A549 (cell line): ENCODE measurements around the gene SUN1.

ENCODE experiments used
- CHD2 ChIP-seq: fragments of 150-350 bp; IDR thresholded peaks from 2 replicates; pipeline ENCODE4 v1.6.1; 2014; ENCODE audit warnings: low read length; ENCODE audit not compliant: partially characterized antibody
- CTCF ChIP-seq: fragments of >200 bp; sonication (Bioruptor Twin); formaldehyde crosslinking; IDR thresholded peaks from 3 replicates; pipeline ENCODE4 v1.5.1; 2016
- EP300 ChIP-seq, 2 experiments: fragments of >200 bp; sonication (Bioruptor Twin); formaldehyde crosslinking; IDR thresholded peaks; 2 replicates in 1 of 2; 3 replicates in 1 of 2; pipeline ENCODE4 v1.6.1; 2016 to 2017
- ESRRA ChIP-seq: fragments of 150-350 bp; IDR thresholded peaks from 2 replicates; pipeline ENCODE4 v1.6.1; 2014; ENCODE audit warnings: mild to moderate bottlenecking, low read length, borderline replicate concordance
- JUNB ChIP-seq: fragments of >200 bp; sonication (Bioruptor Twin); formaldehyde crosslinking; IDR thresholded peaks from 2 replicates; pipeline ENCODE4 v1.6.1; 2016
- PBX3 ChIP-seq: IDR thresholded peaks from 2 replicates; pipeline ENCODE4 v1.6.1; 2012
- POLR2A ChIP-seq: IDR thresholded peaks from 2 replicates; pipeline ENCODE4 v1.6.1; 2012; ENCODE audit warnings: mild to moderate bottlenecking, low read length
- RAD21 ChIP-seq, 2 experiments: fragments of >200 bp in 1 of 2; sonication (Bioruptor Twin) in 1 of 2; formaldehyde crosslinking in 1 of 2; IDR thresholded peaks in 1 of 2; conservative IDR thresholded peaks in 1 of 2; 2 replicates in 1 of 2; 3 replicates in 1 of 2; pipeline ENCODE4 v1.6.1; 2012 to 2018; ENCODE audit warnings: inconsistent platforms in 1 of 2
- TFCP2L1 ChIP-seq: fragments of 250-450 bp; sonication (Bioruptor Pico); IDR thresholded peaks from 2 replicates; pipeline ENCODE4 v1.5.0; 2021; ENCODE audit warnings: mild to moderate bottlenecking
- USF2 ChIP-seq: fragments of 450-650 bp; IDR thresholded peaks from 2 replicates; pipeline ENCODE4 v1.6.1; 2014; ENCODE audit warnings: antibody characterized with exemption
- ZNF302 ChIP-seq: fragments of 250-450 bp; sonication (Bioruptor Pico); IDR thresholded peaks from 2 replicates; pipeline ENCODE4 v1.9.0; 2021; ENCODE audit warnings: inconsistent platforms, mild to moderate bottlenecking, moderate library complexity
- ZSCAN20 ChIP-seq: fragments of 250-450 bp; sonication (Bioruptor Pico); IDR thresholded peaks from 2 replicates; pipeline ENCODE4 v1.8.0; 2022; ENCODE audit warnings: mild to moderate bottlenecking, moderate library complexity

GRCh38 chr7:904847-905246 is 72.6 kb downstream of the SUN1 start:
- TF ChIP-seq CHD2: no peak
- TF ChIP-seq PBX3: no peak
- TF ChIP-seq POLR2A: no peak
- no peak for TF ChIP-seq CTCF
- no peak for TF ChIP-seq ZSCAN20 (CRISPR knock-in tag)
- no peak for TF ChIP-seq ZNF302 (CRISPR knock-in tag)
- TF ChIP-seq ESRRA: no peak
- no peak for TF ChIP-seq EP300 (IDR thresholded peaks at IDR 0.05)
- no peak for TF ChIP-seq USF2
- no peak for TF ChIP-seq JUNB
- no peak for TF ChIP-seq TFCP2L1 (CRISPR knock-in tag)
- TF ChIP-seq RAD21 (conservative IDR thresholded peaks at IDR 0.05 in 1 of 2, IDR thresholded peaks at IDR 0.05 in 1 of 2): no peak
